Measurements from ENCODE around the gene FSIP1.

Gene FSIP1

GRCh38 chr15:39591141-39591895 is 191.3 kb downstream of the FSIP1 start:
- no peak for TF ChIP-seq CTCF (IDR thresholded peaks at IDR 0.05; ENCODE audit: borderline replicate concordance, insufficient read depth, low read depth, low read length)
- no peak overlapping the region for H3K4me3 ChIP-seq (ENCODE audit: low read depth, low read length)

- H3K4me3 ChIP-seq (ENCODE audit: low read depth, low read length), result no peak overlapping the region
- no peak for TF ChIP-seq CTCF (IDR thresholded peaks at IDR 0.05; ENCODE audit: borderline replicate concordance, insufficient read depth, low read depth, low read length)
These were observed 192.6 kb downstream of the FSIP1 start for GRCh38 chr15:39589815-39590644.

GRCh38 chr15:39589193-39589814 is 193.3 kb downstream of the FSIP1 start:
- no peak overlapping the region for H3K4me3 ChIP-seq (ENCODE audit: low read depth, low read length)
- no peak for TF ChIP-seq CTCF (IDR thresholded peaks at IDR 0.05; ENCODE audit: borderline replicate concordance, insufficient read depth, low read depth, low read length)

- no peak for TF ChIP-seq CTCF (IDR thresholded peaks at IDR 0.05; ENCODE audit: borderline replicate concordance, insufficient read depth, low read depth, low read length)
- H3K4me3 ChIP-seq (ENCODE audit: low read depth, low read length), result no peak overlapping the region
These were observed 194.0 kb downstream of the FSIP1 start for GRCh38 chr15:39588531-39589192.

- no peak for TF ChIP-seq CTCF (IDR thresholded peaks at IDR 0.05; ENCODE audit: borderline replicate concordance, insufficient read depth, low read depth, low read length)
- H3K4me3 ChIP-seq (ENCODE audit: low read depth, low read length), result no peak overlapping the region
These were observed 194.7 kb downstream of the FSIP1 start for GRCh38 chr15:39587731-39588530.

GRCh38 chr15:39587096-39587721 is 195.4 kb downstream of the FSIP1 start:
- H3K4me3 ChIP-seq (ENCODE audit: low read depth, low read length), result no peak overlapping the region
- no peak for TF ChIP-seq CTCF (IDR thresholded peaks at IDR 0.05; ENCODE audit: borderline replicate concordance, insufficient read depth, low read depth, low read length)

Data from GM12875 (cell line).